Smooth muscle cell (in vitro differentiated cells): ENCODE measurements around the gene SPRED1. TPM values are rescaled to one million over a fixed set of nuclear protein-coding genes. Genes with fewer than 3 reads are reported as not detected.

Experiments
- DNase-seq: peaks from one replicate; lab custom pipeline; 2025; ENCODE audit not compliant: unreplicated experiment; lab: John Stamatoyannopoulos, UW
- H2AFZ ChIP-seq: fragments of 200-600 bp; sonication (generic); 2 replicates; pipeline ENCODE4 v1.6.0; 2016; ENCODE audit warnings: antibody characterized with exemption, low read depth, mild to moderate bottlenecking
- H3F3A ChIP-seq: fragments of 200-600 bp; sonication (generic); 2 replicates; pipeline ENCODE4 v1.6.0; 2017; ENCODE audit warnings: antibody characterized with exemption, low read depth
- H3K27ac ChIP-seq: fragments of 200-600 bp; sonication (generic); 2 replicates; pipeline ENCODE4 v1.5.1; 2016; ENCODE audit warnings: low read depth, mild to moderate bottlenecking
- H3K27me3 ChIP-seq: fragments of 200-600 bp; sonication (generic); 2 replicates; pipeline ENCODE4 v1.6.1; 2016; ENCODE audit warnings: low read depth, mild to moderate bottlenecking
- H3K36me3 ChIP-seq: fragments of 200-600 bp; sonication (generic); 2 replicates; pipeline ENCODE4 v1.5.1; 2016; ENCODE audit warnings: low read depth
- H3K4me1 ChIP-seq: fragments of 200-600 bp; sonication (generic); 2 replicates; pipeline ENCODE4 v1.5.1; 2016; ENCODE audit warnings: low read depth
- H3K4me2 ChIP-seq: fragments of 200-600 bp; sonication (generic); 2 replicates; pipeline ENCODE4 v1.6.0; 2016; ENCODE audit warnings: mild to moderate bottlenecking
- H3K4me3 ChIP-seq: fragments of 200-600 bp; sonication (generic); 2 replicates; pipeline ENCODE4 v1.5.1; 2016; ENCODE audit warnings: mild to moderate bottlenecking
- H3K79me2 ChIP-seq: fragments of 200-600 bp; sonication (generic); 2 replicates; pipeline ENCODE4 v1.6.0; 2016; ENCODE audit warnings: low read depth, mild to moderate bottlenecking
- H3K9ac ChIP-seq: fragments of 200-600 bp; sonication (generic); 2 replicates; pipeline ENCODE4 v1.6.0; 2016; ENCODE audit warnings: low read depth
- H3K9me3 ChIP-seq: fragments of 200-600 bp; sonication (generic); replicated peaks from 2 replicates; pipeline ENCODE4 v1.5.1; 2016; ENCODE audit warnings: low read depth
- H4K20me1 ChIP-seq: fragments of 200-600 bp; sonication (generic); 2 replicates; pipeline ENCODE4 v1.6.0; 2016; ENCODE audit warnings: low read depth
- CTCF ChIP-seq: fragments of 200-600 bp; sonication (generic); IDR thresholded peaks from 2 replicates; pipeline ENCODE4 v1.5.1; 2017; ENCODE audit warnings: borderline replicate concordance, mild to moderate bottlenecking, antibody characterized with exemption; ENCODE audit not compliant: insufficient read depth, poor library complexity, severe bottlenecking
- WGBS: methylation state at CpG from one replicate; pipeline ENCODE4 v1.1.7; 2016; ENCODE audit warnings: low lambda C conversion rate; 5-methylcytosine and 5-hydroxymethylcytosine counted together
- polyA plus RNA-seq: library from polyadenylated mRNA; unstranded; fragments of >200 nt; fragmentation: Nextera tagmentation; extraction: Ambion mirVana; gene quantifications from 2 replicates; pipeline ENCODE4 v1.2.1, GENCODE V29; 2016
- total RNA-seq: library from RNA; depleted of rRNA; stranded (reverse); fragments of >200 nt; gene quantifications from 2 replicates; pipeline ENCODE4 v1.2.3, GENCODE V29; 2014

The SPRED1 gene
- total and polyA plus RNA-seq, 2 experiments from 2014 or later, result 22.2 to 53.0 TPM

GRCh38 chr15:38224486-38224885 is 28.1 kb upstream of the SPRED1 start:
- Histone ChIP-seq H3K9ac (no peak overlapping the region), H3K4me3 (no peak overlapping the region), H2AFZ (peak overlapping the region; percentile 4), H3K79me2 (no peaks in the 10 kb centered on the region), H3K4me2 (no peak overlapping the region), H3K9me3 (no peaks in the 10 kb centered on the region), H3K4me1 (no peaks in the 10 kb centered on the region), H3K27ac (no peak overlapping the region), H3F3A (no peaks in the 10 kb centered on the region), H3K27me3 (no peaks in the 10 kb centered on the region), H4K20me1 (no peaks in the 10 kb centered on the region), H3K36me3 (no peaks in the 10 kb centered on the region)
- WGBS, result 68% methylated on average over 2 of the region's 2 CpGs
- no peak for TF ChIP-seq CTCF
- no peak for DNase-seq

- Histone ChIP-seq H3K4me1 (no peaks in the 10 kb centered on the region), H3K27ac (no peak overlapping the region), H3K79me2 (no peaks in the 10 kb centered on the region), H4K20me1 (no peaks in the 10 kb centered on the region), H3K36me3 (no peaks in the 10 kb centered on the region), H3K4me2 (no peak overlapping the region), H3F3A (no peaks in the 10 kb centered on the region), H3K4me3 (no peak overlapping the region), H3K9ac (no peak overlapping the region), H2AFZ (no peak overlapping the region), H3K27me3 (no peaks in the 10 kb centered on the region), H3K9me3 (no peaks in the 10 kb centered on the region)
- TF ChIP-seq CTCF, result no peak
- WGBS, result 96% methylated on average over 1 of the region's 1 CpG
- no peak for DNase-seq
These were observed 27.3 kb upstream of the SPRED1 start for GRCh38 chr15:38225381-38225780.

- 62% methylated on average over 4 of the region's 4 CpGs for WGBS
- Histone ChIP-seq H3K4me2 (no peak overlapping the region), H2AFZ (no peak overlapping the region), H3K36me3 (no peaks in the 10 kb centered on the region), H3K9ac (no peak overlapping the region), H3K4me3 (no peak overlapping the region), H4K20me1 (no peaks in the 10 kb centered on the region), H3K9me3 (no peaks in the 10 kb centered on the region), H3F3A (no peaks in the 10 kb centered on the region), H3K27ac (no peak overlapping the region), H3K4me1 (no peaks in the 10 kb centered on the region), H3K27me3 (no peaks in the 10 kb centered on the region), H3K79me2 (no peaks in the 10 kb centered on the region)
- TF ChIP-seq CTCF, result no peak
- DNase-seq, result no peak
These were observed 25.9 kb upstream of the SPRED1 start for GRCh38 chr15:38226608-38227266.

- Histone ChIP-seq H2AFZ (no peak overlapping the region), H3K27me3 (no peaks in the 10 kb centered on the region), H3F3A (no peaks in the 10 kb centered on the region), H3K9ac (no peak overlapping the region), H3K4me1 (no peaks in the 10 kb centered on the region), H3K9me3 (no peaks in the 10 kb centered on the region), H3K79me2 (no peaks in the 10 kb centered on the region), H3K36me3 (no peaks in the 10 kb centered on the region), H3K4me2 (no peak overlapping the region), H3K4me3 (no peak overlapping the region), H3K27ac (no peak overlapping the region), H4K20me1 (no peaks in the 10 kb centered on the region)
- no peak for DNase-seq
- no peak for TF ChIP-seq CTCF
These were observed 24.7 kb upstream of the SPRED1 start for GRCh38 chr15:38227941-38228340.
